ENCODE data around the gene PTPRD.

Gene PTPRD

DNA sequence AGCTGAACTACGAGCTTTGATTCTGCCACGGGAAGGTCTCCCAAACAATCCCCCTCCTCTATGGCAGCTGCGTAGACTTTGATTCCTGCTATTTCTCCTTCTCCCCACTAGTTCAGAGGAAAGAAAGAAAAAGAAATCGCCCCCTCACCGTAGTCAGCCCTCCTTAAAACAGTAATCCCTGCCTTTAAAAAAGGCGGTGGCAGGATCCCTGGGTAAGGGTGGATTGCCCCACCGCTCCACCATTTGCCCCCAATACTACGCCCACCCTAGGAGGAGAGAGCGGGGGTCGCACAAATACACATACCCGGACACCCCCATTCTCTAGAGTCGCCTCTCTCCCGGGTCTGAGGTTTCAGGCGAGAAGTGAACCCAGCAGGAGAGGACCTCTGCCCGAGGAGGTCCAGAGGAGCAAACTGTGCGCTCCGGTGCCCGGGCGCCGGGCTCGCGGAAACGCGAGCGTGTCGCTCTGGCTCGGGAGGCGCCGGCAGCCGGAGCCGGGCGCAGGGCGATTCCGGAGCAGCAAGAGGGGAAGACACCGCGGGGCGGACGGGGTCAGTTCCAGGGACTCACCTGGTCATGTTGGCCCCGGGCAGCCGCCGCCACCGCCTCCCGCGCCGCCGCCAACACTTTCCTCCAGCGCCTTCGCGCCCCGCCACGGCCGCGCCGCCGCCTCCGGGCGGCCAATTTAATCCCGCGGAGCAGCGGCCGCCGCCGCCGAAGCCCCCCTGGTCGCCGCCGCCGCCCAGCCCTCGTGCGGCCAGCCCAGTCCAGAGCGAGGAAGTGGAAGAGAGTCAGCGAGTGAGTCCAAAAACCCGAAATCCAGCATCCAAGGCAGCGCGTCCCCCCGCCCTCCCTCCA, 1755.5 kb downstream of the PTPRD start:
- Histone ChIP-seq H3K9me3 (ENCODE audit: insufficient read depth, low read depth, low read length) (no peaks in the 10 kb centered on the region), H3K36me3 (ENCODE audit: control insufficient read depth in 1 of 2, insufficient read depth in 2 of 2, low read length in 2 of 2) (no peaks in the 10 kb centered on the region), H4K8ac (ENCODE audit: low read depth, low read length) (peak overlapping the region; percentile 66), H4K91ac (ENCODE audit: low read depth, low read length) (peak overlapping the region; percentile 52), H3K79me2 (ENCODE audit: control insufficient read depth, insufficient read depth, low read length, poor library complexity) (peaks cover 10% of the 10 kb centered on the region), H2BK120ac (ENCODE audit: insufficient read depth, low read length, poor library complexity) (peak overlapping the region; percentile 89), H3K27ac (ENCODE audit: low read depth, low read length) (peak overlapping the region; percentile 13), H4K12ac (ENCODE audit: low read depth, low read length) (peak overlapping the region; percentile 74), H3K4me3 (ENCODE audit: low read depth, low read length) (peak overlapping the region; percentile 87), H3K18ac (ENCODE audit: low read length) (peak overlapping the region; percentile 72), H3K23ac (ENCODE audit: low read length) (no peak overlapping the region), H3K4ac (ENCODE audit: low read depth, low read length) (peak overlapping the region; percentile 75), H2AFZ (ENCODE audit: insufficient read depth, low read length, poor library complexity) (peak overlapping the region; percentile 93), H3K9ac (ENCODE audit: low read length) (peak overlapping the region; percentile 95), H2BK12ac (ENCODE audit: low read length) (peak overlapping the region; percentile 38), H3K4me1 (ENCODE audit: control insufficient read depth in 1 of 2, insufficient read depth in 2 of 2, low read length in 2 of 2) (peaks cover 0 to 1% of the 10 kb centered on the region in 2 experiments), H3K4me2 (ENCODE audit: low read length) (peak overlapping the region; percentile 85), H3K27me3 (ENCODE audit: insufficient read depth, low read length) (no peaks in the 10 kb centered on the region), H3K79me1 (ENCODE audit: low read length) (peaks cover 12% of the 10 kb centered on the region), H2AK5ac (ENCODE audit: low read length) (no peak overlapping the region), H3K14ac (ENCODE audit: low read length) (peak overlapping the region; percentile 72), H2BK5ac (ENCODE audit: low read depth, low read length, poor library complexity) (peak overlapping the region; percentile 69)
- WGBS (ENCODE audit: extremely low coverage, insufficient coverage, insufficient read length), result no CpG with 5 or more reads among the region's 76 CpGs
- DNase-seq, result peak in 1 of 2 donors; percentile 3

GRCh38 chr9:8856396-8857067, 1756.3 kb downstream of the PTPRD start:
- Histone ChIP-seq H3K79me2 (ENCODE audit: control insufficient read depth, insufficient read depth, low read length, poor library complexity) (peaks cover 10% of the 10 kb centered on the region), H4K12ac (ENCODE audit: low read depth, low read length) (no peak overlapping the region), H2BK12ac (ENCODE audit: low read length) (no peak overlapping the region), H3K14ac (ENCODE audit: low read length) (no peak overlapping the region), H3K4me3 (ENCODE audit: low read depth, low read length) (peak overlapping the region; percentile 87), H2BK5ac (ENCODE audit: low read depth, low read length, poor library complexity) (no peak overlapping the region), H3K4me2 (ENCODE audit: low read length) (peak overlapping the region; percentile 85), H3K18ac (ENCODE audit: low read length) (no peak overlapping the region), H3K27me3 (ENCODE audit: insufficient read depth, low read length) (no peaks in the 10 kb centered on the region), H3K36me3 (ENCODE audit: control insufficient read depth in 1 of 2, insufficient read depth in 2 of 2, low read length in 2 of 2) (no peaks in the 10 kb centered on the region), H3K4me1 (ENCODE audit: control insufficient read depth in 1 of 2, insufficient read depth in 2 of 2, low read length in 2 of 2) (peaks cover 0 to 2% of the 10 kb centered on the region in 2 experiments), H4K91ac (ENCODE audit: low read depth, low read length) (no peak overlapping the region), H3K79me1 (ENCODE audit: low read length) (peaks cover 12% of the 10 kb centered on the region), H2AK5ac (ENCODE audit: low read length) (no peak overlapping the region), H3K4ac (ENCODE audit: low read depth, low read length) (peak overlapping the region; percentile 58), H3K9ac (ENCODE audit: low read length) (no peak overlapping the region), H4K8ac (ENCODE audit: low read depth, low read length) (no peak overlapping the region), H3K23ac (ENCODE audit: low read length) (no peak overlapping the region), H2AFZ (ENCODE audit: insufficient read depth, low read length, poor library complexity) (peak overlapping the region; percentile 93), H3K9me3 (ENCODE audit: insufficient read depth, low read depth, low read length) (no peaks in the 10 kb centered on the region), H2BK120ac (ENCODE audit: insufficient read depth, low read length, poor library complexity) (no peak overlapping the region), H3K27ac (ENCODE audit: low read depth, low read length) (no peak overlapping the region)
- no peak for DNase-seq
- no CpG with 5 or more reads among the region's 9 CpGs for WGBS (ENCODE audit: extremely low coverage, insufficient coverage, insufficient read length)

GRCh38 chr9:8855046-8855445, 1757.8 kb downstream of the PTPRD start:
- Histone ChIP-seq H3K4me3 (ENCODE audit: low read depth, low read length) (no peak overlapping the region), H3K4me2 (ENCODE audit: low read length) (no peak overlapping the region), H3K27ac (ENCODE audit: low read depth, low read length) (no peak overlapping the region), H3K9me3 (ENCODE audit: insufficient read depth, low read depth, low read length) (no peaks in the 10 kb centered on the region), H3K27me3 (ENCODE audit: insufficient read depth, low read length) (no peaks in the 10 kb centered on the region), H3K14ac (ENCODE audit: low read length) (no peak overlapping the region), H4K91ac (ENCODE audit: low read depth, low read length) (no peak overlapping the region), H4K8ac (ENCODE audit: low read depth, low read length) (no peak overlapping the region), H4K12ac (ENCODE audit: low read depth, low read length) (no peak overlapping the region), H2AFZ (ENCODE audit: insufficient read depth, low read length, poor library complexity) (no peak overlapping the region), H3K23ac (ENCODE audit: low read length) (no peak overlapping the region), H3K4me1 (ENCODE audit: control insufficient read depth in 1 of 2, insufficient read depth in 2 of 2, low read length in 2 of 2) (peaks cover 0 to 2% of the 10 kb centered on the region in 2 experiments), H3K4ac (ENCODE audit: low read depth, low read length) (no peak overlapping the region), H2BK12ac (ENCODE audit: low read length) (no peak overlapping the region), H2BK5ac (ENCODE audit: low read depth, low read length, poor library complexity) (no peak overlapping the region), H2AK5ac (ENCODE audit: low read length) (no peak overlapping the region), H3K79me2 (ENCODE audit: control insufficient read depth, insufficient read depth, low read length, poor library complexity) (peaks cover 10% of the 10 kb centered on the region), H3K9ac (ENCODE audit: low read length) (no peak overlapping the region), H3K36me3 (ENCODE audit: control insufficient read depth in 1 of 2, insufficient read depth in 2 of 2, low read length in 2 of 2) (no peaks in the 10 kb centered on the region), H2BK120ac (ENCODE audit: insufficient read depth, low read length, poor library complexity) (no peak overlapping the region), H3K18ac (ENCODE audit: low read length) (no peak overlapping the region), H3K79me1 (ENCODE audit: low read length) (peaks cover 12% of the 10 kb centered on the region)
- no peak for DNase-seq
- no CpG with 5 or more reads among the region's 1 CpG for WGBS (ENCODE audit: extremely low coverage, insufficient coverage, insufficient read length)

GRCh38 chr9:8852301-8852864, 1760.4 kb downstream of the PTPRD start:
- no peak overlapping the region for H3K9ac ChIP-seq (ENCODE audit: low read length)
- H3K27ac ChIP-seq (ENCODE audit: low read depth, low read length), result no peak overlapping the region
- no peak overlapping the region for H3K4me3 ChIP-seq (ENCODE audit: low read depth, low read length)
- H2AFZ ChIP-seq (ENCODE audit: insufficient read depth, low read length, poor library complexity), result no peak overlapping the region
- peaks cover 4% of the 10 kb centered on the region for H3K79me1 ChIP-seq (ENCODE audit: low read length)
- H2AK5ac ChIP-seq (ENCODE audit: low read length), result no peak overlapping the region
- H3K14ac ChIP-seq (ENCODE audit: low read length), result no peak overlapping the region
- peaks cover 0 to 2% of the 10 kb centered on the region in 2 experiments for H3K4me1 ChIP-seq (ENCODE audit: control insufficient read depth in 1 of 2, insufficient read depth in 2 of 2, low read length in 2 of 2)
- no peak overlapping the region for H2BK12ac ChIP-seq (ENCODE audit: low read length)
- no peak overlapping the region for H4K91ac ChIP-seq (ENCODE audit: low read depth, low read length)
- H3K23ac ChIP-seq (ENCODE audit: low read length), result no peak overlapping the region
- H4K8ac ChIP-seq (ENCODE audit: low read depth, low read length), result no peak overlapping the region
- H3K79me2 ChIP-seq (ENCODE audit: control insufficient read depth, insufficient read depth, low read length, poor library complexity), result peaks cover 5% of the 10 kb centered on the region
- H3K18ac ChIP-seq (ENCODE audit: low read length), result no peak overlapping the region
- H4K12ac ChIP-seq (ENCODE audit: low read depth, low read length), result no peak overlapping the region
- H3K9me3 ChIP-seq (ENCODE audit: insufficient read depth, low read depth, low read length), result no peaks in the 10 kb centered on the region
- no peak overlapping the region for H2BK5ac ChIP-seq (ENCODE audit: low read depth, low read length, poor library complexity)
- H3K4me2 ChIP-seq (ENCODE audit: low read length), result no peak overlapping the region
- H3K36me3 ChIP-seq (ENCODE audit: control insufficient read depth in 1 of 2, insufficient read depth in 2 of 2, low read length in 2 of 2), result no peaks in the 10 kb centered on the region
- DNase-seq, result no peak
- no peak overlapping the region for H3K4ac ChIP-seq (ENCODE audit: low read depth, low read length)
- no peak overlapping the region for H2BK120ac ChIP-seq (ENCODE audit: insufficient read depth, low read length, poor library complexity)
- no CpG with 5 or more reads among the region's 4 CpGs for WGBS (ENCODE audit: extremely low coverage, insufficient coverage, insufficient read length)
- no peaks in the 10 kb centered on the region for H3K27me3 ChIP-seq (ENCODE audit: insufficient read depth, low read length)
